Measurements from ENCODE around the gene C6orf52. TPM values are rescaled to one million over a fixed set of nuclear protein-coding genes. Genes with fewer than 3 reads are reported as not detected.

The C6orf52 gene
- total and polyA plus RNA-seq, 9 of the 15 experiments (the other 6 are each of a cell fraction or from before 2014, with no cell fraction given), result 6.7 to 37.0 (median 11.1) TPM

DNA sequence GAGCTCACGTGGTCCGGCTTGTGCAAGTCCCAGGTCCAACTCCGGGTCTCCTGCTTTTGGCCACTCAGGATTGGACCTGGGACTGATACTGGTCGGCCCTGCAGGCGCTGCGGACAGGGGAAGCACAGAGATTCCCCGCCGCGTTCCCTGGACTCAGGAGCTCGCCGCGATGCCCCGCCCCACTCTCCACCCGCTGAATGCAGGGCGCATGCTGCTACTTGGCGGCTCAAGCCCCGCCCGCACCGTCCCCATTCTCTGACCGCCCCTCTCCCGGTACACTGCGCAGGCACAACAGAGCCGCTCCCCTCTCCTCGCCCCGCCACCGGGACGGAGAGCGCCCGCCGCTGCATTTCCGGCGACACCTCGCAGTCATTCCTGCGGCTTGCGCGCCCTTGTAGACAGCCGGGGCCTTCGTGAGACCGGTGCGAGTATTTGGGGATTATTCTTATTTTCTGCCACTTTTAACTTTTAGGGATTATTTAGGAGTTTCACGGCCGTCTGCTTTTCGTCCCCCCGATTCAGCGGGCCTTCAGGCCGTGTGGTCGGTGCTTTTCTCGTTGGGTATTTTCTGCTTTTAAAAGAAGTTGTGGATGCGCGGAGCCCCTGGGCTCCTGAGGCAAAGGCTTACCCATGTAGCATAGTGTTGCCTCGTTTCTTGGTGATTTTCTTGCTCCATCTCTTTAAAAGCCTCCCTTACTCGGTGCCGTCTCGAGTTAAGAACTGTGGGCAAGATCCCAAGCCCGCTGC, 28.6 kb upstream of the C6orf52 start, which contains the start of gene TMEM14C (continued):
- TF ChIP-seq, protein P1, sequence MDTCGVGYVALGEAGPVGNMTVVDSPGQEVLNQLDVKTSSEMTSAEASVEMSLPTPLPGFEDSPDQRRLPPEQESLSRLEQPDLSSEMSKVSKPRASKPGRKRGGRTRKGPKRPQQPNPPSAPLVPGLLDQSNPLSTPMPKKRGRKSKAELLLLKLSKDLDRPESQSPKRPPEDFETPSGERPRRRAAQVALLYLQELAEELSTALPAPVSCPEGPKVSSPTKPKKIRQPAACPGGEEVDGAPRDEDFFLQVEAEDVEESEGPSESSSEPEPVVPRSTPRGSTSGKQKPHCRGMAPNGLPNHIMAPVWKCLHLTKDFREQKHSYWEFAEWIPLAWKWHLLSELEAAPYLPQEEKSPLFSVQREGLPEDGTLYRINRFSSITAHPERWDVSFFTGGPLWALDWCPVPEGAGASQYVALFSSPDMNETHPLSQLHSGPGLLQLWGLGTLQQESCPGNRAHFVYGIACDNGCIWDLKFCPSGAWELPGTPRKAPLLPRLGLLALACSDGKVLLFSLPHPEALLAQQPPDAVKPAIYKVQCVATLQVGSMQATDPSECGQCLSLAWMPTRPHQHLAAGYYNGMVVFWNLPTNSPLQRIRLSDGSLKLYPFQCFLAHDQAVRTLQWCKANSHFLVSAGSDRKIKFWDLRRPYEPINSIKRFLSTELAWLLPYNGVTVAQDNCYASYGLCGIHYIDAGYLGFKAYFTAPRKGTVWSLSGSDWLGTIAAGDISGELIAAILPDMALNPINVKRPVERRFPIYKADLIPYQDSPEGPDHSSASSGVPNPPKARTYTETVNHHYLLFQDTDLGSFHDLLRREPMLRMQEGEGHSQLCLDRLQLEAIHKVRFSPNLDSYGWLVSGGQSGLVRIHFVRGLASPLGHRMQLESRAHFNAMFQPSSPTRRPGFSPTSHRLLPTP (IDR thresholded peaks at IDR 0.05; ENCODE audit: borderline replicate concordance, extremely low read depth, insufficient read length), result no peak
- TF ChIP-seq, protein P2, sequence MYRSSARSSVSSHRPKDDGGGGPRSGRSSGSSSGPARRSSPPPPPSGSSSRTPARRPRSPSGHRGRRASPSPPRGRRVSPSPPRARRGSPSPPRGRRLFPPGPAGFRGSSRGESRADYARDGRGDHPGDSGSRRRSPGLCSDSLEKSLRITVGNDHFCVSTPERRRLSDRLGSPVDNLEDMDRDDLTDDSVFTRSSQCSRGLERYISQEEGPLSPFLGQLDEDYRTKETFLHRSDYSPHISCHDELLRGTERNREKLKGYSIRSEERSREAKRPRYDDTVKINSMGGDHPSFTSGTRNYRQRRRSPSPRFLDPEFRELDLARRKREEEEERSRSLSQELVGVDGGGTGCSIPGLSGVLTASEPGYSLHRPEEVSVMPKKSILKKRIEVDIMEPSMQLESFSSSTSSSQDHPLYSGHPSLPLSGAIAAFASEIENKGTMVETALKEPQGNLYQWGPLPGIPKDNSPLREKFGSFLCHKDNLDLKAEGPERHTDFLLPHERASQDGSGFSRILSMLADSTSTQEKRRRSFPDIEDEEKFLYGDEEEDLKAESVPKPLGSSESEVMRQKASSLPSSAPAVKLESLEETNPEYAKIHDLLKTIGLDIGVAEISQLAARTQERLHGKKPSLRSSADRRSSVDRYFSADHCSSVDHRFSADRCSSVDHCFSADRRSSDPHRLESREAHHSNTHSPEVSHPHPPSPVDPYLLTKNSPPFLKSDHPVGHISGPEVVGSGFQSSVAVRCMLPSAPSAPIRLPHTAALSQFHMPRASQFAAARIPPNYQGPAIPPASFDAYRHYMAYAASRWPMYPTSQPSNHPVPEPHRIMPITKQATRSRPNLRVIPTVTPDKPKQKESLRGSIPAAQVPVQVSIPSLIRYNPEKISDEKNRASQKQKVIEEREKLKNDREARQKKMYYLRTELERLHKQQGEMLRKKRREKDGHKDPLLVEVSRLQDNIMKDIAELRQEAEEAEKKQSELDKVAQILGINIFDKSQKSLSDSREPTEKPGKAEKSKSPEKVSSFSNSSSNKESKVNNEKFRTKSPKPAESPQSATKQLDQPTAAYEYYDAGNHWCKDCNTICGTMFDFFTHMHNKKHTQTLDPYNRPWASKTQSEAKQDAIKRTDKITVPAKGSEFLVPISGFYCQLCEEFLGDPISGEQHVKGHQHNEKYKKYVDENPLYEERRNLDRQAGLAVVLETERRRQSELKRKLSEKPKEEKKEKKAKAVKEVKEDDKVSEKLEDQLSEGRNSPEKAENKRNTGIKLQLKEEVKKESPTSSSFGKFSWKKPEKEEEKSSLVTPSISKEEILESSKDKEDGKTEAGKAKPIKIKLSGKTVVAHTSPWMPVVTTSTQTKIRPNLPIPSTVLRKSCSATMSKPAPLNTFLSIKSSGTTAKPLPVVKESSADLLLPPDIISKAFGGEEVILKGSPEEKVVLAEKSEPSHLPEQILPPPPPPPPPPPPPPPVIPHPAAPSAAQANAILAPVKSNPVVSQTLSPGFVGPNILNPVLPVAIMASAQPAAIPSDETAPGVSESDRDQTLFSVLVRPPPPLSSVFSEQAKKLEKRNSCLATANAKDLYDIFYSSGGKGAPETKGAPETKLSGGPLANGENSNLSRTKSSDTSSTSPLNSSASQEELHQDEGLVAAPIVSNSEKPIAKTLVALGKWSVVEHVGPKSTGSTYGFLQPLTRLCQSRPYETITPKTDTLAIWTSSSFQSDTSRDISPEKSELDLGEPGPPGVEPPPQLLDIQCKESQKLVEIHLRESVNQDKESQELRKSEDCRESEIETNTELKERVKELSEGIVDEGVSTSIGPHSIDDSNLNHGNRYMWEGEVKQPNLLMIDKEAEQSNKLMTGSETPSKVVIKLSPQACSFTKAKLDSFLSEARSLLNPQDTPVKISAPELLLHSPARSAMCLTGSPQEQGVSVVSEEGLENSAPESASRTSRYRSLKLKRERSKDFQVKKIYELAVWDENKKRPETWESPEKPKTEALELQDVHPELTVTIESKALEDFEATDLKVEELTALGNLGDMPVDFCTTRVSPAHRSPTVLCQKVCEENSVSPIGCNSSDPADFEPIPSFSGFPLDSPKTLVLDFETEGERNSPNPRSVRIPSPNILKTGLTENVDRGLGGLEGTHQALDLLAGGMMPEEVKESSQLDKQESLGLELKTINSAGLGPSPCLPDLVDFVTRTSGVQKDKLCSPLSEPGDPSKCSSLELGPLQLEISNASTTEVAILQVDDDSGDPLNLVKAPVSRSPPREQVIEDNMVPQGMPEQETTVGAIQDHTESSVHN (IDR thresholded peaks at IDR 0.05; ENCODE audit: borderline replicate concordance in 1 of 2, low read depth in 1 of 2), result peak in 1 of 2 experiments; percentile 58; a peak in 2 of 4 replicates
- TF ChIP-seq ZNF75A (CRISPR knock-in tag; IDR thresholded peaks at IDR 0.05) (no peak), SIN3A (IDR thresholded peaks at IDR 0.05; ENCODE audit: borderline replicate concordance in 2 of 2, control insufficient read depth in 1 of 2, low read depth in 2 of 2, low read length in 2 of 2) (peak in 1 of 2 experiments; percentile 63; a peak in 2 of 4 replicates), FOSL1 (tag; conservative IDR thresholded peaks at IDR 0.05) (0 out of 2 replicates have a peak, but pooled peaks have one; percentile 43), ZNF79 (CRISPR knock-in tag; IDR thresholded peaks at IDR 0.05; ENCODE audit: low read depth) (no peak), CHD1 (IDR thresholded peaks at IDR 0.05; ENCODE audit: low read length) (peak; percentile 86), FOXJ3 (CRISPR knock-in tag; IDR thresholded peaks at IDR 0.05) (no peak), CBX3 (IDR thresholded peaks at IDR 0.05; ENCODE audit: borderline replicate concordance in 1 of 2, low read length in 2 of 2) (no peak; a peak in 1 of 3 replicates), L3MBTL2 (IDR thresholded peaks at IDR 0.05) (peak; percentile 86), MAZ (CRISPR knock-in tag; conservative IDR thresholded peaks at IDR 0.05 in 1 of 2, IDR thresholded peaks at IDR 0.05 in 1 of 2) (peak; percentile 96 to 99), TAF9B (IDR thresholded peaks at IDR 0.05; ENCODE audit: partially characterized antibody) (peak; percentile 87)
- TF ChIP-seq, protein P3, sequence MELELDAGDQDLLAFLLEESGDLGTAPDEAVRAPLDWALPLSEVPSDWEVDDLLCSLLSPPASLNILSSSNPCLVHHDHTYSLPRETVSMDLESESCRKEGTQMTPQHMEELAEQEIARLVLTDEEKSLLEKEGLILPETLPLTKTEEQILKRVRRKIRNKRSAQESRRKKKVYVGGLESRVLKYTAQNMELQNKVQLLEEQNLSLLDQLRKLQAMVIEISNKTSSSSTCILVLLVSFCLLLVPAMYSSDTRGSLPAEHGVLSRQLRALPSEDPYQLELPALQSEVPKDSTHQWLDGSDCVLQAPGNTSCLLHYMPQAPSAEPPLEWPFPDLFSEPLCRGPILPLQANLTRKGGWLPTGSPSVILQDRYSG (tag; conservative IDR thresholded peaks at IDR 0.05; ENCODE audit: low read depth), result 0 out of 2 replicates have a peak, but pooled peaks have one; percentile 53
